Spleen (tissue), 11 donors: ENCODE data around the gene PRR23E. TPM values are rescaled to one million over a fixed set of nuclear protein-coding genes. Genes with fewer than 3 reads are reported as not detected.

ENCODE experiments used
- DNase-seq: peaks from one replicate; pipeline ENCODE4 v3.0.0-alpha.2; 2020
- H3K27ac ChIP-seq, 8 donors: fragments of 200-600 bp; sonication (generic) in 7 of 8; 1 replicate in 4 of 8; 2 replicates in 4 of 8; pipeline versions ENCODE4 v1.5.0 to v1.8.0; 2016 to 2021; ENCODE audit warnings: inconsistent platforms in 4 of 8, mild to moderate bottlenecking in 4 of 8, moderate library complexity in 1 of 8
- H3K27me3 ChIP-seq, 7 donors: fragments of 200-600 bp; sonication (generic) in 6 of 7; replicated peaks in 1 of 7; 1 replicate in 4 of 7; 2 replicates in 3 of 7; pipeline versions ENCODE4 v1.5.0 to v1.8.0; 2016 to 2021; ENCODE audit warnings: inconsistent platforms in 3 of 7, mild to moderate bottlenecking in 1 of 7
- H3K36me3 ChIP-seq, 6 donors: fragments of 200-600 bp; sonication (generic) in 5 of 6; 1 replicate in 4 of 6; 2 replicates in 2 of 6; pipeline versions ENCODE4 v1.5.0 to v1.8.0; 2016 to 2021; ENCODE audit warnings: inconsistent platforms in 2 of 6
- H3K4me1 ChIP-seq, 6 donors: fragments of 200-600 bp; sonication (generic) in 5 of 6; 1 replicate in 3 of 6; 2 replicates in 3 of 6; pipeline versions ENCODE4 v1.5.0 to v1.8.0; 2016 to 2021; ENCODE audit warnings: inconsistent platforms in 3 of 6
- H3K4me3 ChIP-seq, 8 donors: fragments of 200-600 bp; sonication (generic) in 7 of 8; 1 replicate in 4 of 8; 2 replicates in 4 of 8; pipeline versions ENCODE4 v1.5.0 to v1.8.0; 2016 to 2021; ENCODE audit warnings: inconsistent platforms in 4 of 8, mild to moderate bottlenecking in 4 of 8, moderate library complexity in 2 of 8
- H3K9me3 ChIP-seq, 8 donors: fragments of 200-600 bp; sonication (generic) in 7 of 8; 1 replicate in 4 of 8; 2 replicates in 4 of 8; pipeline versions ENCODE4 v1.5.0 to v1.8.0; 2016 to 2021; ENCODE audit warnings: inconsistent platforms in 4 of 8
- POLR2A ChIP-seq, 3 donors: fragments of 450-650 bp; IDR thresholded peaks; one replicate each; pipeline ENCODE4 v1.5.1; 2017; ENCODE audit warnings: antibody characterized with exemption in 3 of 3, mild to moderate bottlenecking in 1 of 3
- POLR2AphosphoS5 ChIP-seq, 3 donors: sonication (generic); formaldehyde crosslinking; IDR thresholded peaks; one replicate each; pipeline ENCODE4 v1.5.1; 2017; ENCODE audit warnings: antibody characterized with exemption in 3 of 3
- WGBS, 5 donors: extraction: QIAGEN DNeasy Blood & Tissue Kit in 3 of 5; methylation state at CpG; one replicate each; pipeline versions ENCODE4 v1.1.5 to v1.1.7; 2013 to 2018; 5-methylcytosine and 5-hydroxymethylcytosine counted together
- intact Hi-C: fragments of 100-400 bp; cut with DNase I; formaldehyde crosslinking; loops from one replicate; pipeline ENCODE4 v1.15.0; 2023; ENCODE audit warnings: low total_unique reads
- polyA plus RNA-seq, 3 donors: library from polyadenylated mRNA; stranded (reverse); fragments of 200-250 nt; gene quantifications; one replicate each; pipeline ENCODE4 v1.2.1, GENCODE V29; 2013
- total RNA-seq, 7 donors: library from RNA; depleted of rRNA in 3 of 7; stranded (reverse); fragments of >200 nt in 3 of 7; fragmentation: NEBNext Ultra II Directional in 4 of 7; extraction: Animal tissue kit (Norgen Biotek cat#: 25700) in 4 of 7; gene quantifications; one replicate each; pipeline versions ENCODE4 v1.1.0 to v1.2.1, GENCODE V29; 2016 to 2021
- TF ChIP-seq, protein P1 (sequence below), 11 experiments: fragments of 200-600 bp in 7 of 11; fragments of 450-650 bp in 4 of 11; sonication (generic) in 4 of 11; IDR thresholded peaks in 8 of 11; conservative IDR thresholded peaks in 3 of 11; 1 replicate in 7 of 11; 2 replicates in 4 of 11; pipeline versions ENCODE4 v1.4.0 to v1.8.0; 2016 to 2021; ENCODE audit warnings: antibody characterized with exemption in 11 of 11, inconsistent platforms in 4 of 11, mild to moderate bottlenecking in 1 of 11
- donor health status: healthy with polysubstance abuse.
- donor health status: DM: no; HTN: no; CAD: no; lungs with moderate emphysema.
- donor health status: DM: no; HTN: no; CAD: no.
- donor health status: Bipolar disorder and iron deficiency.
- donor health status: healthy.
- donor health status: DM: no; HTN: no; CAD: no.
- donor health status: DM: yes; HTN: yes; CAD: no.

Gene PRR23E
- total and polyA plus RNA-seq, 10 donors: not detected

DNA sequence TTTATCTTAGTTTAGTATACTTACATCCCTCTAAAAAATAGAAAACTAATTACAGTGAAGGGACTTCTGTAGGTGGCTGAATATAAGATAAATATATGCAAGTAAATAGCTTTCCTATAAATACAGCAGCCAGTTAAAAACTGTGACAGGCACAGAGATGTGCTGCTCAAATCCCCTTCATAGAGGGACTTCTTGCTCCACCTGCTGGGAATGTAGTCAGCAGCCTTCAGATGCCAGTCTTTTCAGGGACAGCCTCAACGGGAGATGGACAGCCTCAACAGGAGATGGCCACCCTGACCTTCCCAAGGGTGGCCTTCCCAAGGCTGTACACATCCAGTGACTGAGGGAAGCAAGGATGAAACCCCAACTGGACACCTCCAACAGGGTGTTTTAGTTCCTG is 15.7 kb upstream of the PRR23E start:
- peaks cover 0 to 17% (median 0%) of the 10 kb centered on the region in 8 donors for H3K9me3 ChIP-seq
- WGBS, 5 donors: 29 to 71% (median 59%) methylated on average over 1 of the region's 1 CpG
- DNase-seq: no peak
- TF ChIP-seq POLR2AphosphoS5 (IDR thresholded peaks at IDR 0.05): no peak
- TF ChIP-seq, protein P1, sequence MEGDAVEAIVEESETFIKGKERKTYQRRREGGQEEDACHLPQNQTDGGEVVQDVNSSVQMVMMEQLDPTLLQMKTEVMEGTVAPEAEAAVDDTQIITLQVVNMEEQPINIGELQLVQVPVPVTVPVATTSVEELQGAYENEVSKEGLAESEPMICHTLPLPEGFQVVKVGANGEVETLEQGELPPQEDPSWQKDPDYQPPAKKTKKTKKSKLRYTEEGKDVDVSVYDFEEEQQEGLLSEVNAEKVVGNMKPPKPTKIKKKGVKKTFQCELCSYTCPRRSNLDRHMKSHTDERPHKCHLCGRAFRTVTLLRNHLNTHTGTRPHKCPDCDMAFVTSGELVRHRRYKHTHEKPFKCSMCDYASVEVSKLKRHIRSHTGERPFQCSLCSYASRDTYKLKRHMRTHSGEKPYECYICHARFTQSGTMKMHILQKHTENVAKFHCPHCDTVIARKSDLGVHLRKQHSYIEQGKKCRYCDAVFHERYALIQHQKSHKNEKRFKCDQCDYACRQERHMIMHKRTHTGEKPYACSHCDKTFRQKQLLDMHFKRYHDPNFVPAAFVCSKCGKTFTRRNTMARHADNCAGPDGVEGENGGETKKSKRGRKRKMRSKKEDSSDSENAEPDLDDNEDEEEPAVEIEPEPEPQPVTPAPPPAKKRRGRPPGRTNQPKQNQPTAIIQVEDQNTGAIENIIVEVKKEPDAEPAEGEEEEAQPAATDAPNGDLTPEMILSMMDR (IDR thresholded peaks at IDR 0.05 in 8 of 11, conservative IDR thresholded peaks at IDR 0.05 in 3 of 11): no peak
- TF ChIP-seq POLR2A (IDR thresholded peaks at IDR 0.05): no peak
- H3K27me3 ChIP-seq: peaks cover 0 to 23% (median 0%) of the 10 kb centered on the region in 7 donors
- intact Hi-C loops: no loop called here
- H3K36me3 ChIP-seq: no peaks in the 10 kb centered on the region
- no peak overlapping the region for H3K27ac ChIP-seq
- H3K4me3 ChIP-seq: no peak overlapping the region
- H3K4me1 ChIP-seq: peaks cover 0 to 12% (median 4%) of the 10 kb centered on the region in 6 donors

DNA sequence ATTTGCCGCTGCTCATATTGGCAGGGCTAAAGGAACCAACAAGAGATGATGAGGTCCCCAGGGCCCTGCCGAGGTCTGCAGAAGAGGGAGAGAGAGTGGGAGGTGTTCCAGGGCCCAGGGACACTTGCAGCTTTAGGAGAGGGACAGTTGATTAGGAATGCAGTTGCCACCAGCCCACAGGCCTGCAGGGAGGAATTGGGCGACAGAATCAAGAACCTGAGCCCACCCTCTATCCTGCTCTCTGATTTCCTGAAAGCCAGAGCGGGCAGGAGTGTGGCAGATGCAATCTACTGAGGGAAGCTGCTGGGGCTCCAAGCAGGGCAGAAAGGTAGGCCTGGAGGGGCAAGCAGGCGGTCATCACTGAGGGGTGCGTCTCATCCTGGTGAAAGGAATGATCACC is 12.1 kb upstream of the PRR23E start:
- intact Hi-C loops: no loop called here
- TF ChIP-seq POLR2AphosphoS5 (IDR thresholded peaks at IDR 0.05) (no peak), POLR2A (IDR thresholded peaks at IDR 0.05) (no peak)
- TF ChIP-seq, protein P1 (IDR thresholded peaks at IDR 0.05 in 8 of 11, conservative IDR thresholded peaks at IDR 0.05 in 3 of 11): no peak

DNA sequence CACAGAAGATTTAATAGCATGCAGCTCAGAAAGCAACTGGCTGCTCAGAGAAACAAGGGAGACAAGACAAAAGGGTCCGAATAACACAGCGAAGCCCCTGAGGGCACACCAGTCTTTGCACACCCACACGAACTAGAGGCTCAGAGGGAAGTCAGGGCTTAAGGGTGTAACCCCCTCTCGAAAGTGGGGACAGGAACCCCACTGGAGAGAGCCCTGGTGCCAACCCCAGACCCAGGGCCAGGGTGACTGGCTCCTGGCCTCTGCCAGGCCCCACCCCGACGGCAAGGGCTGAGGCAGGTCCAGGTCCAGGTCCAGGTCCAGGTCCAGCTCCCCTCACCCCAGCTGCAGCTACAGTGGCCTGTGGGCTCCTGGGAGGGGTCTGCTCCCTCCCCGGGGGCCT is 10.5 kb upstream of the PRR23E start:
- Histone ChIP-seq H3K4me3 (no peak overlapping the region), H3K4me1 (no peaks in the 10 kb centered on the region), H3K9me3 (peaks cover 0 to 12% (median 0%) of the 10 kb centered on the region in 8 donors), H3K27me3 (no peaks in the 10 kb centered on the region), H3K36me3 (no peaks in the 10 kb centered on the region), H3K27ac (no peak overlapping the region)
- peak; percentile 72 for DNase-seq
- TF ChIP-seq, protein P1 (IDR thresholded peaks at IDR 0.05 in 8 of 11, conservative IDR thresholded peaks at IDR 0.05 in 3 of 11): no peak
- TF ChIP-seq POLR2AphosphoS5 (IDR thresholded peaks at IDR 0.05) (no peak), POLR2A (IDR thresholded peaks at IDR 0.05) (no peak)
- intact Hi-C loops: no loop called here
- WGBS, 5 donors: 70 to 81% (median 73%) methylated on average over 7 of the region's 7 CpGs

More for the DNA sequence above, 12.1 kb upstream of the PRR23E start:
- no peaks in the 10 kb centered on the region for H3K36me3 ChIP-seq
- H3K27ac ChIP-seq: no peak overlapping the region
- no peaks in the 10 kb centered on the region for H3K27me3 ChIP-seq
- H3K4me1 ChIP-seq: no peaks in the 10 kb centered on the region
- 76 to 86% (median 83%) methylated on average over 6 of the region's 6 CpGs for WGBS, 5 donors
- H3K4me3 ChIP-seq: no peak overlapping the region
- peaks cover 0 to 17% (median 0%) of the 10 kb centered on the region in 8 donors for H3K9me3 ChIP-seq
- no peak for DNase-seq

DNA sequence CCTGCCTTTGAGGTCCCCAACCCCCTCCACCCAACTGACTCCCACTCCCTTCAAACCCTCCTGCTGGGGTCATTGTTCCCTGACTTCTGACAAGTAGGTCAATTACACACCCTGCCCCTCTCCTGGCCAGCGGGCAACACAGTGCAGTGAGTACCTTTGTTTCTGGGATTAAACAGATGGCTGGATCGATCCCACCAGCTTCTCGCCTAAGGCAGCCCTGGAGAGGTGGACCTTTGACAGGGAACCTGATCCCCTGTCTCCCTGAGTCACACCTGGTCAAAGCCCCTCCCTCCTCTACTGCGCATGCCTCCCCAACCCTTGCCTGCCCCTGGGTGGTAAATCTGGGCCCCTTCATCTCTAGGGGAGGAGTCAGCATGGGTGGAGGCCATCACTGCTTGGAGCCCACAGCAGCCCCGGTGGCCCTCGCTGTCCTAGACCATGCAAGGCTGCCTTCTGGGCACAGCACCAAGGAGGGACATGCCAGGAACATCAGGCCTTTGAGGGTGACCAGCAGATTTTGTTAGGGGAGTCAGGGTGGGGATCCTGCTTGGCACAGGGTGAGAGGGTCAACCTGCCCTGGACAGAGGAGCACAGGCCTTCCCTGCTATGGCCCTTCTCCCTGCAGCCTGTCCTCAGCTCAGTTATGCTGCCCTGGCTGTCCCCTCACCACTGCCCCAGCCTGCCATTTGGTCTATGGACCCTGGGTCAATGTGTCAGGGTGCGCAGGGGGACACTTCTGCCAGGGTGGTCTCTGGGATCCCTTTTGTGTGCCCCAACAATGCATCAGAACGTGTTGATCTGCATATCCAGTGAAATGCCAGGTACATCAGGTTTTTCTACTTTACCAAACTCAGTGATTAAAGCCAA is 9.8 kb upstream of the PRR23E start:
- TF ChIP-seq, protein P1 (IDR thresholded peaks at IDR 0.05 in 8 of 11, conservative IDR thresholded peaks at IDR 0.05 in 3 of 11): no peak
- no peak for TF ChIP-seq POLR2AphosphoS5 (IDR thresholded peaks at IDR 0.05)
- TF ChIP-seq POLR2A (IDR thresholded peaks at IDR 0.05): no peak
- H3K4me1 ChIP-seq: no peaks in the 10 kb centered on the region
- no peak overlapping the region for H3K27ac ChIP-seq
- H3K4me3 ChIP-seq: no peak overlapping the region
- intact Hi-C loops: no loop called here
- DNase-seq: peak; percentile 59
- no peaks in the 10 kb centered on the region for H3K27me3 ChIP-seq
- WGBS, 5 donors: 77 to 88% (median 79%) methylated on average over 6 to 8 of the region's 8 CpGs
- peaks cover 0 to 11% (median 0%) of the 10 kb centered on the region in 8 donors for H3K9me3 ChIP-seq
- no peaks in the 10 kb centered on the region for H3K36me3 ChIP-seq
